ENCODE results near the gene CERS5. TPM values are rescaled to one million over a fixed set of nuclear protein-coding genes. Genes with fewer than 3 reads are reported as not detected.

Gene CERS5
- polyA plus RNA-seq, 1 of the 3 experiments (the other 2 are of a cell fraction) = 56.9 TPM

- Histone ChIP-seq H3K79me2 (ENCODE audit: insufficient read depth) (no peaks in the 10 kb centered on the region), H4K20me1 (ENCODE audit: insufficient read depth) (no peaks in the 10 kb centered on the region), H3K9me2 (no peaks in the 10 kb centered on the region), H3K27ac (ENCODE audit: low read depth in 2 of 2, low read length in 1 of 2) (peak overlapping the region; percentile 28 to 39; a peak in 2 of 4 replicates), H3K27me3 (ENCODE audit: insufficient read depth) (no peaks in the 10 kb centered on the region), H3K4me2 (no peak overlapping the region), H3K9ac (no peak overlapping the region), H2AFZ (ENCODE audit: low read depth) (no peak overlapping the region), H3K36me3 (replicated peaks in 1 of 2; ENCODE audit: control insufficient read depth in 1 of 2, insufficient read depth in 2 of 2, low read length in 1 of 2) (peaks cover 29 to 33% of the 10 kb centered on the region in 2 experiments), H3K4me3 (ENCODE audit: low read depth in 2 of 2, low read length in 1 of 2) (no peak overlapping the region), H3F3A (replicated peaks; ENCODE audit: insufficient read depth) (peaks cover 35% of the 10 kb centered on the region), H3K4me1 (ENCODE audit: control insufficient read depth in 1 of 2, insufficient read depth in 2 of 2, low read depth in 1 of 2, low read length in 1 of 2) (peaks cover 0 to 23% of the 10 kb centered on the region in 2 experiments; a peak in 1 of 4 replicates), H3K9me3 (no peaks in the 10 kb centered on the region)
- 100% methylated on average over 2 of the region's 2 CpGs for WGBS (ENCODE audit: low lambda C conversion rate)
- TF ChIP-seq EP300 (IDR thresholded peaks at IDR 0.05; ENCODE audit: borderline replicate concordance in 1 of 2, low read depth in 1 of 2, low read length in 1 of 2) (no peak), POLR2AphosphoS5 (IDR thresholded peaks at IDR 0.05; ENCODE audit: low read depth, low read length) (no peak), ZBTB33 (IDR thresholded peaks at IDR 0.05; ENCODE audit: borderline replicate concordance, low read depth) (no peak)
- no peak for DNase-seq
- POLR2A ChIA-PET = interaction anchor here (0.7 to 2.5 kb wide), 3 partner anchors 10 to 17 kb away, joined by 3 to 11 read pairs (median 4); partner anchors contain the start of genes COX14 and SMARCD1
- CTCF ChIA-PET = interaction anchor here (0.9 to 12.3 kb wide), 11 partner anchors 9 to 73 kb away, joined by 3 to 96 read pairs (median 4); partner anchors contain the start of genes CERS5 and COX14
These were observed 65.0 kb downstream of the CERS5 start for GRCh38 chr12:50102131-50102531.

DNA sequence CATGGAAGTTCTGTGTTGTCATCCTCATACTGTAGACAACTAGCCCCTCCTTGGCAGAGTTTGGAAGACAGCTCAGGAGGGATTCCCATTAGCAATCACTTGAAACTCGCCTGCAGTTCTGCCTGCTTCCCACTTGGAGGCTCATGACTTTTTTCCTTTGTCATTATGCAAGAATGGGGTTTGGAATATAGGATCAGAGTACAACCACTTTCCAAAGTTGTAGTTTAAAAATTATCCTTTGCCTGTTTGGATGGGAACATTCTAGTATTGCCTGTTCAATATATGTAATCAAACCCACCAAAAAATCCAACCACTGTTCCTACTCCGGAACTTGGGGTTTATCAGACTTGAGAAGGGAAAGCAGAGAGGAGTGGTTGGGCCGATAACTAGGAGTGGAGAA lies 65.5 kb downstream of the CERS5 start:
- H3K9me3 ChIP-seq = no peaks in the 10 kb centered on the region
- POLR2A ChIA-PET = interaction anchor here (0.7 to 2.5 kb wide), 3 partner anchors 11 to 16 kb away, joined by 3 to 11 read pairs (median 4); partner anchors contain the start of genes COX14 and SMARCD1
- H3F3A ChIP-seq (replicated peaks; ENCODE audit: insufficient read depth) = peaks cover 35% of the 10 kb centered on the region
- H3K27me3 ChIP-seq (ENCODE audit: insufficient read depth) = no peaks in the 10 kb centered on the region
- peak overlapping the region in 1 of 2 experiments; percentile 28; a peak in 2 of 4 replicates for H3K27ac ChIP-seq (ENCODE audit: low read depth in 2 of 2, low read length in 1 of 2)
- H3K36me3 ChIP-seq (replicated peaks in 1 of 2; ENCODE audit: control insufficient read depth in 1 of 2, insufficient read depth in 2 of 2, low read length in 1 of 2) = peaks cover 34 to 38% of the 10 kb centered on the region in 2 experiments
- no peak overlapping the region for H3K4me3 ChIP-seq (ENCODE audit: low read depth in 2 of 2, low read length in 1 of 2)
- CTCF ChIA-PET = interaction anchor here (0.7 to 12.3 kb wide), 13 partner anchors 10 to 323 kb away, joined by 3 to 96 read pairs (median 4); partner anchors contain the start of gene COX14
- no peaks in the 10 kb centered on the region for H3K9me2 ChIP-seq
- H3K4me1 ChIP-seq (ENCODE audit: control insufficient read depth in 1 of 2, insufficient read depth in 2 of 2, low read depth in 1 of 2, low read length in 1 of 2) = peaks cover 0 to 23% of the 10 kb centered on the region in 2 experiments; a peak in 1 of 4 replicates
- no peaks in the 10 kb centered on the region for H4K20me1 ChIP-seq (ENCODE audit: insufficient read depth)
- no peaks in the 10 kb centered on the region for H3K79me2 ChIP-seq (ENCODE audit: insufficient read depth)
- WGBS (ENCODE audit: low lambda C conversion rate) = 80% methylated on average over 3 of the region's 3 CpGs
- H3K9ac ChIP-seq = no peak overlapping the region
- peak; percentile 51 for DNase-seq
- no peak overlapping the region for H3K4me2 ChIP-seq
- TF ChIP-seq SMC3 (IDR thresholded peaks at IDR 0.05; ENCODE audit: low read depth, low read length) = peak; percentile 20; the same call in 1 of the 2 replicates
- TF ChIP-seq RXRA (IDR thresholded peaks at IDR 0.05; ENCODE audit: borderline replicate concordance, low read depth) = no peak
- TF ChIP-seq, protein P1, sequence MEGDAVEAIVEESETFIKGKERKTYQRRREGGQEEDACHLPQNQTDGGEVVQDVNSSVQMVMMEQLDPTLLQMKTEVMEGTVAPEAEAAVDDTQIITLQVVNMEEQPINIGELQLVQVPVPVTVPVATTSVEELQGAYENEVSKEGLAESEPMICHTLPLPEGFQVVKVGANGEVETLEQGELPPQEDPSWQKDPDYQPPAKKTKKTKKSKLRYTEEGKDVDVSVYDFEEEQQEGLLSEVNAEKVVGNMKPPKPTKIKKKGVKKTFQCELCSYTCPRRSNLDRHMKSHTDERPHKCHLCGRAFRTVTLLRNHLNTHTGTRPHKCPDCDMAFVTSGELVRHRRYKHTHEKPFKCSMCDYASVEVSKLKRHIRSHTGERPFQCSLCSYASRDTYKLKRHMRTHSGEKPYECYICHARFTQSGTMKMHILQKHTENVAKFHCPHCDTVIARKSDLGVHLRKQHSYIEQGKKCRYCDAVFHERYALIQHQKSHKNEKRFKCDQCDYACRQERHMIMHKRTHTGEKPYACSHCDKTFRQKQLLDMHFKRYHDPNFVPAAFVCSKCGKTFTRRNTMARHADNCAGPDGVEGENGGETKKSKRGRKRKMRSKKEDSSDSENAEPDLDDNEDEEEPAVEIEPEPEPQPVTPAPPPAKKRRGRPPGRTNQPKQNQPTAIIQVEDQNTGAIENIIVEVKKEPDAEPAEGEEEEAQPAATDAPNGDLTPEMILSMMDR (IDR thresholded peaks at IDR 0.05) = peak; percentile 58
- H2AFZ ChIP-seq (ENCODE audit: low read depth) = no peak overlapping the region
